SK-N-SH (cell line): ENCODE measurements around the gene AP3S2. TPM values are rescaled to one million over a fixed set of nuclear protein-coding genes. Genes with fewer than 3 reads are reported as not detected.

Experiments
- CTCF ChIA-PET: fragments of 300-600, 350-600 bp; formaldehyde crosslinking; extraction: SDS; loops from one replicate; lab custom pipeline; 2021; lab: Yijun Ruan, JAX
- POLR2A ChIA-PET: fragments of 350-600 bp; sonication (Branson Sonifier 250); formaldehyde crosslinking; extraction: SDS; loops from one replicate; lab custom pipeline; 2020; ENCODE audit warnings: antibody characterized with exemption, inconsistent platforms; lab: Yijun Ruan, JAX
- DNase-seq: peaks from one replicate; pipeline ENCODE4 v3.0.0; 2012
- H2AFZ ChIP-seq: fragments of 200-600 bp; sonication (generic); 2 replicates; pipeline ENCODE4 v1.8.1; 2016; ENCODE audit warnings: antibody characterized with exemption, mild to moderate bottlenecking, low read depth
- H3F3A ChIP-seq: fragments of 200-600 bp; sonication (generic); replicated peaks from 2 replicates; pipeline ENCODE3; 2016; ENCODE audit warnings: antibody characterized with exemption, mild to moderate bottlenecking; ENCODE audit not compliant: insufficient read depth
- H3K27ac ChIP-seq, 2 experiments: fragments of 200-500 bp in 1 of 2; fragments of 200-600 bp in 1 of 2; sonication (Bioruptor generic) in 1 of 2; sonication (generic), shearing (Covaris generic) in 1 of 2; 2 replicates each; pipeline versions ENCODE4 v1.5.1 to v1.6.1; 2014 to 2016; ENCODE audit warnings: low read depth in 2 of 2, inconsistent platforms in 1 of 2, low read length in 1 of 2, mild to moderate bottlenecking in 1 of 2, mixed read lengths in 1 of 2
- H3K27me3 ChIP-seq: fragments of 200-600 bp; sonication (generic), shearing (Covaris generic); 2 replicates; pipeline ENCODE4 v1.6.1; 2016; ENCODE audit warnings: mixed run types; ENCODE audit not compliant: insufficient read depth
- H3K36me3 ChIP-seq, 2 experiments: fragments of 200-500 bp in 1 of 2; fragments of 200-600 bp in 1 of 2; sonication (Bioruptor generic) in 1 of 2; sonication (generic) in 1 of 2; replicated peaks in 1 of 2; 2 replicates each; pipeline versions ENCODE3 to v1.5.1; 2014 to 2016; ENCODE audit warnings: low read length in 1 of 2, mild to moderate bottlenecking in 1 of 2; ENCODE audit not compliant: insufficient read depth in 2 of 2, control insufficient read depth in 1 of 2
- H3K4me1 ChIP-seq, 2 experiments: fragments of 200-500 bp in 1 of 2; fragments of 200-600 bp in 1 of 2; sonication (Bioruptor generic) in 1 of 2; sonication (generic), shearing (Covaris generic) in 1 of 2; 2 replicates each; pipeline versions ENCODE4 v1.5.1 to v1.6.1; 2014 to 2016; ENCODE audit warnings: low read depth in 1 of 2, low read length in 1 of 2, mixed run types in 1 of 2; ENCODE audit not compliant: insufficient read depth in 2 of 2, control insufficient read depth in 1 of 2
- H3K4me2 ChIP-seq: fragments of 200-600 bp; sonication (generic), shearing (Covaris generic); 2 replicates; pipeline ENCODE4 v1.6.1; 2017; ENCODE audit warnings: mixed run types
- H3K4me3 ChIP-seq, 2 experiments: fragments of 200-500 bp in 1 of 2; fragments of 200-600 bp in 1 of 2; sonication (Bioruptor generic) in 1 of 2; sonication (generic), shearing (Covaris generic) in 1 of 2; 2 replicates each; pipeline versions ENCODE4 v1.5.1 to v1.8.1; 2014 to 2016; ENCODE audit warnings: low read depth in 2 of 2, inconsistent platforms in 1 of 2, low read length in 1 of 2, mild to moderate bottlenecking in 1 of 2, mixed read lengths in 1 of 2, moderate library complexity in 1 of 2
- H3K79me2 ChIP-seq: fragments of 200-600 bp; sonication (generic); 2 replicates; pipeline ENCODE4 v1.8.1; 2017; ENCODE audit warnings: mild to moderate bottlenecking; ENCODE audit not compliant: insufficient read depth
- H3K9ac ChIP-seq: fragments of 200-600 bp; sonication (generic); 2 replicates; pipeline ENCODE4 v1.6.1; 2017; ENCODE audit warnings: mixed run types
- H3K9me2 ChIP-seq: fragments of 200-600 bp; sonication (generic); 2 replicates; pipeline ENCODE4 v1.6.1; 2017; ENCODE audit warnings: mixed run types
- H3K9me3 ChIP-seq: fragments of 200-600 bp; sonication (generic); 2 replicates; pipeline ENCODE4 v1.6.1; 2017; ENCODE audit warnings: mixed run types, mild to moderate bottlenecking, moderate library complexity
- H4K20me1 ChIP-seq: fragments of 200-600 bp; sonication (generic); 2 replicates; pipeline ENCODE4 v1.6.1; 2017; ENCODE audit warnings: mild to moderate bottlenecking, mixed run types; ENCODE audit not compliant: insufficient read depth
- CTCF ChIP-seq: fragments of 200-600 bp; sonication (generic); IDR thresholded peaks from 2 replicates; pipeline ENCODE4 v1.6.1; 2017; ENCODE audit warnings: antibody characterized with exemption, mild to moderate bottlenecking, moderate library complexity
- ELF1 ChIP-seq: IDR thresholded peaks from 2 replicates; pipeline ENCODE4 v1.4.0; 2012
- EZH2phosphoT487 ChIP-seq: fragments of 200-600 bp; sonication (generic); IDR thresholded peaks from 2 replicates; pipeline ENCODE4 v1.6.1; 2017; ENCODE audit warnings: low read depth, mixed run types, mild to moderate bottlenecking, antibody characterized with exemption, moderate library complexity, borderline replicate concordance
- FOSL2 ChIP-seq: IDR thresholded peaks from 2 replicates; pipeline ENCODE4 v1.4.0; 2012; ENCODE audit warnings: low read depth, mild to moderate bottlenecking, moderate library complexity, borderline replicate concordance
- GABPA ChIP-seq: IDR thresholded peaks from 2 replicates; pipeline ENCODE4 v1.4.0; 2012; ENCODE audit warnings: low read depth, mild to moderate bottlenecking
- GATA2 ChIP-seq: sonication (generic); formaldehyde crosslinking; IDR thresholded peaks from 2 replicates; pipeline ENCODE4 v1.5.0; 2020; ENCODE audit warnings: mild to moderate bottlenecking, missing genetic modification reagents
- IRF3 ChIP-seq: fragments of 150-350 bp; IDR thresholded peaks from 2 replicates; pipeline ENCODE4 v1.6.1; 2016; ENCODE audit warnings: mild to moderate bottlenecking, low read depth, low read length
- MAX ChIP-seq: IDR thresholded peaks from 2 replicates; pipeline ENCODE4 v1.4.0; 2012; ENCODE audit warnings: low read depth
- MEF2A ChIP-seq: IDR thresholded peaks from 2 replicates; pipeline ENCODE4 v1.4.0; 2012; ENCODE audit warnings: low read depth, borderline replicate concordance
- NFIC ChIP-seq: IDR thresholded peaks from 2 replicates; pipeline ENCODE4 v1.4.0; 2012; ENCODE audit warnings: borderline replicate concordance
- PBX3 ChIP-seq: IDR thresholded peaks from 2 replicates; pipeline ENCODE4; 2012
- RFX5 ChIP-seq: IDR thresholded peaks from 2 replicates; pipeline ENCODE4 v1.6.1; 2012; ENCODE audit warnings: mild to moderate bottlenecking, improper control_type of control experiment, low read length
- SMC3 ChIP-seq: IDR thresholded peaks from 2 replicates; pipeline ENCODE4 v1.6.1; 2012; ENCODE audit warnings: low read depth, low read length, improper control_type of control experiment
- TAF1 ChIP-seq: IDR thresholded peaks from 2 replicates; pipeline ENCODE4 v1.6.1; 2012; ENCODE audit warnings: low read depth, mild to moderate bottlenecking, low read length, moderate library complexity, borderline replicate concordance
- USF1 ChIP-seq: IDR thresholded peaks from 2 replicates; pipeline ENCODE4 v1.4.0; 2012; ENCODE audit warnings: low read depth, borderline replicate concordance
- USF2 ChIP-seq: fragments of 150-350 bp; IDR thresholded peaks from 2 replicates; pipeline ENCODE4 v1.6.1; 2017; ENCODE audit warnings: antibody characterized with exemption, low read length, low read depth, borderline replicate concordance
- YY1 ChIP-seq: IDR thresholded peaks from 2 replicates; pipeline ENCODE4 v1.4.0; 2012; ENCODE audit warnings: low read depth, mild to moderate bottlenecking
- ZBTB33 ChIP-seq: IDR thresholded peaks from 2 replicates; pipeline ENCODE4 v1.4.0; 2012; ENCODE audit warnings: low read depth, borderline replicate concordance
- polyA plus RNA-seq, 3 experiments: library from polyadenylated mRNA; depleted of rRNA; stranded (reverse); fragments of >200 nt; gene quantifications; 2 replicates each; pipeline ENCODE4 v1.2.3, GENCODE V29; 2012

Gene AP3S2
- polyA plus RNA-seq, 1 of the 3 experiments (the other 2 are of a cell fraction): 11.9 TPM

- Histone ChIP-seq H3K27ac (no peak overlapping the region), H4K20me1 (no peaks in the 10 kb centered on the region), H3K4me1 (peaks cover 0 to 2% of the 10 kb centered on the region in 2 experiments; a peak in 1 of 4 replicates), H3K9me3 (no peaks in the 10 kb centered on the region), H3F3A (no peaks in the 10 kb centered on the region), H3K4me3 (no peak overlapping the region), H3K79me2 (no peaks in the 10 kb centered on the region), H3K9me2 (no peaks in the 10 kb centered on the region), H2AFZ (no peak overlapping the region), H3K4me2 (no peak overlapping the region), H3K9ac (no peak overlapping the region), H3K27me3 (no peaks in the 10 kb centered on the region), H3K36me3 (peaks cover 44 to 46% of the 10 kb centered on the region in 2 experiments)
- TF ChIP-seq YY1 (no peak), MAX (no peak), USF2 (no peak), NFIC (no peak), GABPA (no peak), PBX3 (no peak), EZH2phosphoT487 (no peak), ELF1 (no peak), GATA2 (no peak), SMC3 (no peak), USF1 (no peak), MEF2A (no peak), FOSL2 (no peak), ZBTB33 (no peak), RFX5 (no peak), CTCF (no peak), IRF3 (no peak), TAF1 (no peak)
- POLR2A ChIA-PET: no interaction called here
- CTCF ChIA-PET: interaction anchor here (1.1 to 3.9 kb wide), 3 partner anchors 11 to 103 kb away, joined by 3 to 20 read pairs (median 11); no protein-coding TSS in a partner anchor
- no peak for DNase-seq
Measured at GRCh38 chr15:89863918-89864317, 29.9 kb downstream of the AP3S2 start.
